ENCODE measurements around the gene SLC30A2.

Gene SLC30A2

DNA sequence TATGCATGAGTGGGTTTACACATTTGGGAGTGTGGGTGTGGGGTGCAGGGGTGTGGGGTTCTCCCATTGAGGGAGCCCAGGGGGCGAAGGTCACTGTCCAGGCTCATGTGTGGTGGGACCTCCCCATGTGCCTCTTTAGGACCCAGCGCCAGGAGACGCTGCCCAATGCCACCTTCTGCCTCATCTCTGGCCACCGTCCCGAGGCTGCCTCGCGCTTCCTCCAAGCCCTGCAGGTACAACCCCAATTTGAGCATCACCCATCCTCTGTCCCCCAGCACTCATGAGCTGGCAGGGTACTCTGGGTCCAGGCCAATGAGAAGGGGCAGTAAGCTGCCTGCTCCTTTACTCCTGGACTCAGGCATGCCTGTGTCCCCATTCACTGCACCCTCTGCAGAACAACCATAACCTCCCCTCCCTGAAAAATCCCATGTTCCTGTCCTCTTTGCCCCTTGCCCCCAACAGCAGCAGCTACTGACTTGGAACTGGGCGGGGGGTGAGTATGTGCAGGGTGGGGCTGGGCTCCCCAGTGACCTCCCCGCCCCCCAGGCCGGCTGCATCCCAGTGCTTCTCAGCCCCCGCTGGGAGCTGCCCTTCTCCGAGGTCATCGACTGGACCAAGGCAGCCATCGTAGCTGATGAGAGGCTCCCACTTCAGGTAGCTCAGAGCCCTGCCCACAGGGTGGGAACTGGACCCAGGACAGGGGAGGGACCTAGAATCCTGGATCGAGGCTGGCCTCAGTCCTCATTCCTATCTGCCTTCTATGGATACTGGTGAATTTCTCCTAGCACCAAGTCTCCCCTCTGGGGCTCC lies 16.7 kb downstream of the SLC30A2 start:
- Histone ChIP-seq H3K27ac (replicated peaks) (no peak overlapping the region), H3K4me3 (replicated peaks; ENCODE audit: insufficient read depth, low read length) (no peak overlapping the region), H3K27me3 (ENCODE audit: insufficient read depth, poor library complexity, severe bottlenecking) (no peaks in the 10 kb centered on the region)
- no peak for TF ChIP-seq SPI1 (IDR thresholded peaks at IDR 0.05; ENCODE audit: borderline replicate concordance, low read depth)
- no peak for TF ChIP-seq CTCF (IDR thresholded peaks at IDR 0.05; ENCODE audit: insufficient read depth, low read length)
- no peak for TF ChIP-seq GABPA (IDR thresholded peaks at IDR 0.05; ENCODE audit: low read depth)
- TF ChIP-seq, protein P1, sequence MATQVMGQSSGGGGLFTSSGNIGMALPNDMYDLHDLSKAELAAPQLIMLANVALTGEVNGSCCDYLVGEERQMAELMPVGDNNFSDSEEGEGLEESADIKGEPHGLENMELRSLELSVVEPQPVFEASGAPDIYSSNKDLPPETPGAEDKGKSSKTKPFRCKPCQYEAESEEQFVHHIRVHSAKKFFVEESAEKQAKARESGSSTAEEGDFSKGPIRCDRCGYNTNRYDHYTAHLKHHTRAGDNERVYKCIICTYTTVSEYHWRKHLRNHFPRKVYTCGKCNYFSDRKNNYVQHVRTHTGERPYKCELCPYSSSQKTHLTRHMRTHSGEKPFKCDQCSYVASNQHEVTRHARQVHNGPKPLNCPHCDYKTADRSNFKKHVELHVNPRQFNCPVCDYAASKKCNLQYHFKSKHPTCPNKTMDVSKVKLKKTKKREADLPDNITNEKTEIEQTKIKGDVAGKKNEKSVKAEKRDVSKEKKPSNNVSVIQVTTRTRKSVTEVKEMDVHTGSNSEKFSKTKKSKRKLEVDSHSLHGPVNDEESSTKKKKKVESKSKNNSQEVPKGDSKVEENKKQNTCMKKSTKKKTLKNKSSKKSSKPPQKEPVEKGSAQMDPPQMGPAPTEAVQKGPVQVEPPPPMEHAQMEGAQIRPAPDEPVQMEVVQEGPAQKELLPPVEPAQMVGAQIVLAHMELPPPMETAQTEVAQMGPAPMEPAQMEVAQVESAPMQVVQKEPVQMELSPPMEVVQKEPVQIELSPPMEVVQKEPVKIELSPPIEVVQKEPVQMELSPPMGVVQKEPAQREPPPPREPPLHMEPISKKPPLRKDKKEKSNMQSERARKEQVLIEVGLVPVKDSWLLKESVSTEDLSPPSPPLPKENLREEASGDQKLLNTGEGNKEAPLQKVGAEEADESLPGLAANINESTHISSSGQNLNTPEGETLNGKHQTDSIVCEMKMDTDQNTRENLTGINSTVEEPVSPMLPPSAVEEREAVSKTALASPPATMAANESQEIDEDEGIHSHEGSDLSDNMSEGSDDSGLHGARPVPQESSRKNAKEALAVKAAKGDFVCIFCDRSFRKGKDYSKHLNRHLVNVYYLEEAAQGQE (IDR thresholded peaks at IDR 0.05; ENCODE audit: insufficient replicate concordance, low read depth) = no peak
- no peak for DNase-seq (ENCODE audit: low read depth in 1 of 2, low spot score in 1 of 2)

- TF ChIP-seq POLR2AphosphoS5 (IDR thresholded peaks at IDR 0.05; ENCODE audit: low read depth) (no peak), CTCF (IDR thresholded peaks at IDR 0.05; ENCODE audit: insufficient read depth, low read length) (no peak), SPI1 (IDR thresholded peaks at IDR 0.05; ENCODE audit: borderline replicate concordance, low read depth) (no peak), GABPA (IDR thresholded peaks at IDR 0.05; ENCODE audit: low read depth) (no peak)
- TF ChIP-seq, protein P1 (IDR thresholded peaks at IDR 0.05; ENCODE audit: insufficient replicate concordance, low read depth) = no peak
- H3K4me3 ChIP-seq (replicated peaks; ENCODE audit: insufficient read depth, low read length) = no peak overlapping the region
- H3K27ac ChIP-seq (replicated peaks) = no peak overlapping the region
- DNase-seq (ENCODE audit: low read depth in 1 of 2, low spot score in 1 of 2) = no peak
- no peaks in the 10 kb centered on the region for H3K27me3 ChIP-seq (ENCODE audit: insufficient read depth, poor library complexity, severe bottlenecking)
Observed at GRCh38 chr1:26028490-26028980, 17.4 kb downstream of the SLC30A2 start.

GRCh38 chr1:26027716-26028489 lies 18.0 kb downstream of the SLC30A2 start:
- no peak for TF ChIP-seq POLR2AphosphoS5 (IDR thresholded peaks at IDR 0.05; ENCODE audit: low read depth)
- TF ChIP-seq SPI1 (IDR thresholded peaks at IDR 0.05; ENCODE audit: borderline replicate concordance, low read depth) = no peak
- TF ChIP-seq, protein P1 (IDR thresholded peaks at IDR 0.05; ENCODE audit: insufficient replicate concordance, low read depth) = no peak
- no peak for TF ChIP-seq CTCF (IDR thresholded peaks at IDR 0.05; ENCODE audit: insufficient read depth, low read length)
- TF ChIP-seq GABPA (IDR thresholded peaks at IDR 0.05; ENCODE audit: low read depth) = no peak
- peak in 1 of 2 experiments; percentile 56 for DNase-seq (ENCODE audit: low read depth in 1 of 2, low spot score in 1 of 2)
- no peak overlapping the region for H3K4me3 ChIP-seq (replicated peaks; ENCODE audit: insufficient read depth, low read length)
- H3K27me3 ChIP-seq (ENCODE audit: insufficient read depth, poor library complexity, severe bottlenecking) = no peaks in the 10 kb centered on the region
- H3K27ac ChIP-seq (replicated peaks) = no peak overlapping the region

All from HL-60 (cell line).